ENCODE results near the gene AFDN. TPM values are rescaled to one million over a fixed set of nuclear protein-coding genes. Genes with fewer than 3 reads are reported as not detected.
"Not testable (repeated sequence)": the region's sequence is repeated elsewhere in the genome, so short reads cannot be mapped to it uniquely, and the experiment has no call there.

AFDN gene
- total RNA-seq, 2 experiments from 2014 or later = 39.0 to 39.3 TPM

DNA sequence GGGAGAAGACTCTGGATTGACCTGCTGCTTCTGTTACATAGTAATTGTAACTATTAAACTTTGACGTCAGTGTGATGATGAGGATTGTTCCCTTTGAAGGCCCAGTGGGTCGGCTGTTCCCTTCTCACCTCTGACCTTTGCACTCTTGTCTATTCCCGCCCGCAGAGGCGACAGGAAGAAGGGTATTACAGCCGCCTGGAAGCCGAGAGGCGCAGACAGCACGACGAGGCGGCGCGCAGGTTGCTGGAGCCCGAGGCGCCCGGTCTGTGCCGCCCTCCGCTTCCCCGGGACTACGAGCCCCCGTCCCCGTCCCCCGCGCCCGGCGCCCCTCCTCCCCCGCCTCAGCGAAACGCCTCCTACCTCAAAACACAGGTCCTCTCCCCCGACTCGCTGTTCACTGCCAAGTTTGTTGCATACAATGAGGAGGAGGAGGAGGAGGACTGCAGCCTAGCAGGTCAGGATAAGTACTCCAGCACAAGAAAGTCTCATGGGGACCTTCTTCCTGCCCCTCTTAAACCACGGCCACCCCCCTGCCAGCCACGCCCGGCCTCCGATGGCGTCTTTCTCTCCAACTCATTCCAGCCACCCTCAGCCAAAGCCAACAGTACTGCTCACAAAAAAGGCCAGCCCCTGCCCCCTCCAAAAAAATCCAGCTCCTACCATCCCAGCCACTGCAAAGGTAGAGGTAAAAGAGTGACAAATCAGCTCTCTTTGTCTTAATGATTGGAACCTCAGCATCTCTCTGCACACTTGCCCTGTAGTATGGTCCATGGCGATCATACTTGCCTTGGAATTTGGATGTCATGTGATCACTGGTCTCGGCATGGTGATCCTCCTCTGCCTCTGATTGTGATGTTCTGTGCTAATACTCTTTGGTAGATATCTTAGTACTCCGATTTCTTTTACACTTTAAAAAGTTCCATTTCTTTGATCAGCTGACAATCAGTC lies 139.2 kb downstream of the AFDN start:
- Mint-ChIP-seq H3K4me3 (no peak overlapping the region), H3K27me3 (no peaks in the 10 kb centered on the region), H3K9me3 (no peaks in the 10 kb centered on the region), H3K27ac (no peak overlapping the region), H3K4me1 (ENCODE audit: low read depth) (no peaks in the 10 kb centered on the region), H3K36me3 (peaks cover 8% of the 10 kb centered on the region)
- no peak for DNase-seq
- ChIA-PET CTCF (no interaction called here), POLR2A (no interaction called here)
- intact Hi-C loops (cut with micrococcal nuclease) = no loop called here

DNA sequence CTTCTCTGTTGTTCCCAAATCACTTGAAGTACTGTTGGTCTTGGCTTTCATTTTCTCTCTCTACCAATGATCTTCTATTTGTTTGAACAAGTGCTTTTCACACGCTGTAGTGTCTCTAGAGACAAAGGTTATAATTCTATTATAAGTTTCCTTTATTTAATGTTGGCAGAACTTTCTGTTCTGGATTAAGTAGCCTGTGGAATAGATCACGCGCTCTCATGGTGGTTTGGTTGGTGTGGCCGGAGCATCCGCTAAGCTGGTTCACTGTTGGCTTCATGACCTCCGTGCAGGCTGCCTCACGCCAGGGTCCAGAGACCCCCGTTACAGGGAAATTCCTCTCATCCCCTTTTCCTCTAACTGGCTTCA lies 139.8 kb downstream of the AFDN start:
- Mint-ChIP-seq H3K9me3 (no peaks in the 10 kb centered on the region), H3K4me3 (no peak overlapping the region), H3K4me1 (ENCODE audit: low read depth) (no peaks in the 10 kb centered on the region), H3K27ac (no peak overlapping the region), H3K27me3 (no peaks in the 10 kb centered on the region), H3K36me3 (peaks cover 8% of the 10 kb centered on the region)
- CTCF ChIA-PET = no interaction called here
- no peak for DNase-seq
- intact Hi-C loops (cut with micrococcal nuclease) = no loop called here
- POLR2A ChIA-PET = no interaction called here

DNA sequence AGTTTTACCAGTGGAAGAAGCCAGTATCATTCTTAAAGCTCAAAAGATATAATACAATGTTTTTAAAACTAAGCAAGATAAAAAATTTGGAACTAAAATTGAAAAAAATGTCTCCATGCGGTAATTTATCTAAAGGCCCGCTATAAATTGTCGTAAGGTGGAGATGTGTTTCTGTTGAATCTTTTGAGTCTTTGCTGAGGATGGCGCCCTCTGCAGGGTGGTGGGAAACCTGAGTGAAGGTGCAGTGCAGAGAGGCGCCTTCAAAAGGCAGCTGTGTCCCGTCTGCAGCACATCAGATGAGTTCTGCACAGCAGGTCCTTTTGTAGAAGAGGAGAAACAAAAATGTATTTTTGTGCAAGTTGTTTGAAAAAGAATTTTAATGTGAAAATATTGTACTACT lies 141.4 kb downstream of the AFDN start:
- no peaks in the 10 kb centered on the region for H3K4me1 Mint-ChIP-seq (ENCODE audit: low read depth)
- no peak overlapping the region for H3K4me3 Mint-ChIP-seq
- H3K27me3 Mint-ChIP-seq = no peaks in the 10 kb centered on the region
- ChIA-PET CTCF (interaction anchor here (0.7 to 1.1 kb wide), 2 partner anchors 11 to 13 kb away, joined by 3 to 5 read pairs; no protein-coding TSS in a partner anchor), POLR2A (no interaction called here)
- intact Hi-C loops (cut with micrococcal nuclease) = no loop called here
- peak; percentile 47 for DNase-seq
- H3K36me3 Mint-ChIP-seq = peaks cover 7% of the 10 kb centered on the region
- no peaks in the 10 kb centered on the region for H3K9me3 Mint-ChIP-seq
- no peak overlapping the region for H3K27ac Mint-ChIP-seq

DNA sequence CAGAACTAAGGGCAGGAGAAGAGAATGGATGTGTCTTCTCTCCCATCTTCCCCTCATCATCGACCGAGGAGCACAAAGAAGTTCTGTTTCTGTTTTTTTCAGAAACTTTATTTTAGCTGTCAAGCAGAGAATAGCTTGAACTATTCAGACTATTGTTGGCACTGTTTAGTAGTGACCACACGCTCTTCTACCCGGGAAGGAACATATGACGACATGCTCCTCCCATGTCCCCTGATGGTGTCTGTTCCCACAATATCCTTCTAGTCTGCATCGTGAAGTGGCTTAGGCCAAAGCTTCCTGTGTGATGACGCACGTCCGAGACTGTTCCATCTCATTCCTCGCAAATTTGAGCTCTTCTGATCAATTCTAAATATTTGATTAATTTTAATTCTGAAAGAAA lies 143.5 kb downstream of the AFDN start:
- peaks cover 7% of the 10 kb centered on the region for H3K36me3 Mint-ChIP-seq
- no peak overlapping the region for H3K27ac Mint-ChIP-seq
- no peak overlapping the region for H3K4me3 Mint-ChIP-seq
- ChIA-PET CTCF (no interaction called here), POLR2A (no interaction called here)
- no peak for DNase-seq
- H3K9me3 Mint-ChIP-seq = no peaks in the 10 kb centered on the region
- no peaks in the 10 kb centered on the region for H3K4me1 Mint-ChIP-seq (ENCODE audit: low read depth)
- H3K27me3 Mint-ChIP-seq = no peaks in the 10 kb centered on the region
- intact Hi-C loops (cut with micrococcal nuclease) = no loop called here

DNA sequence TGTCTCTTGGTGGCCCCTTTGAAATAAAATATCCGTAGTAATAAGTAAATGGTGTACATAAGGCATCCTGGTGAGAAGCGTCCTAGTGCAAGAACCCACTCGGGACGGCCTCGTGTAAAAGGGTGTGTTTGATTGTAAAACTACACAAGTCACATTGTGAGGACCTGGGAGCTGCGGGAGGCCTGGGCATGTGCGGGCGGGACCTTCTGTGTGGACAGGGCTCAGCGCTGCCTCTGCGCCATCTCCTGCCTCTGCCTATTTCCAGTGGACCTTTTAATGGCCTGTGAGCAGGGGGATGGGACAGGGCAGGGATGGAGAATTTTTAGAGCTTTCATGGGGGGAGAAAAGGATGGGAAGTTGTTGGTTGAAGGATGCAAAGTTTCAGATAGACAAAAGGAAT lies 145.5 kb downstream of the AFDN start:
- H3K36me3 Mint-ChIP-seq = peaks cover 5% of the 10 kb centered on the region
- H3K4me1 Mint-ChIP-seq (ENCODE audit: low read depth) = no peaks in the 10 kb centered on the region
- ChIA-PET POLR2A (no interaction called here), CTCF (no interaction called here)
- H3K9me3 Mint-ChIP-seq = no peaks in the 10 kb centered on the region
- H3K4me3 Mint-ChIP-seq = no peak overlapping the region
- intact Hi-C loops (cut with micrococcal nuclease) = no loop called here
- H3K27ac Mint-ChIP-seq = no peak overlapping the region
- H3K27me3 Mint-ChIP-seq = no peaks in the 10 kb centered on the region
- no peak for DNase-seq

DNA sequence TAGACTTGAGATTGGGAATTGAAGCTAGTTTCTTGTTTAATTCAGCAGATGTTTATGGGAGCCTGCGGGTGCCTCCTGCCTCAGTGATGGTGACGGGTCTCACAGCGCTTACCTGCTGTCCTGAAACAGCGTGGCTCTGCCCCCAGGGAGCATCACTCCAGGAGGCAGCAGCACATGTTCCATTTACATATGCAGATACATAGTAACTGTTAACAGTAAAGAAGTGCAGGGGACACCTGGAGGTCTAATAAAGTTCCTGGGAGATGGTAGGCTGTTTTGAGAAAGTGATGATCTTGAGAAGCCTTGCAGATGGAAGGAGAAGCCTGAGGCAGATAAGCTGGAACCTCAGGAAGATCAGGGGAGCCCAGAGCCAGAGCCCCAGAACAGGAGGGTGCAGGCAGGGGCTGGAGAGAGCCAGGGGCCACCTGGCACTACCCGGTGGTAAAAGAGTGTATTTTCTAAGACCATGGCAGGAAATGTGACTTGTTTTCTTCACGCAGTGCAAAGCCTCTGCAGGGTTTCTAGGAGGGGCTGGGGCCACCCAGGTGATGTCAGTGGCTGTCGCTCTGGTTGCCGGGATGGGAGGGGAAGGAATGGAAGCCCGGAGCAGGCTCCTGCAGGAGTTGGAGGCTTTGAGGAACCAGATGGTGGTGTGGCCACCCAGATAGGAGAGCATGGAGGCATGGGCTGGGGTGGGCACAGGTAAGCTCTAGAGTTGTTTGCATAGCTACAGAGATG lies 146.6 kb downstream of the AFDN start:
- CTCF ChIA-PET = no interaction called here
- H3K4me3 Mint-ChIP-seq = no peak overlapping the region
- H3K36me3 Mint-ChIP-seq = no peaks in the 10 kb centered on the region
- H3K27me3 Mint-ChIP-seq = no peaks in the 10 kb centered on the region
- no peaks in the 10 kb centered on the region for H3K9me3 Mint-ChIP-seq
- POLR2A ChIA-PET = no interaction called here
- H3K27ac Mint-ChIP-seq = no peak overlapping the region
- intact Hi-C loops (cut with micrococcal nuclease) = no loop called here
- H3K4me1 Mint-ChIP-seq (ENCODE audit: low read depth) = no peaks in the 10 kb centered on the region
- DNase-seq = no peak

DNA sequence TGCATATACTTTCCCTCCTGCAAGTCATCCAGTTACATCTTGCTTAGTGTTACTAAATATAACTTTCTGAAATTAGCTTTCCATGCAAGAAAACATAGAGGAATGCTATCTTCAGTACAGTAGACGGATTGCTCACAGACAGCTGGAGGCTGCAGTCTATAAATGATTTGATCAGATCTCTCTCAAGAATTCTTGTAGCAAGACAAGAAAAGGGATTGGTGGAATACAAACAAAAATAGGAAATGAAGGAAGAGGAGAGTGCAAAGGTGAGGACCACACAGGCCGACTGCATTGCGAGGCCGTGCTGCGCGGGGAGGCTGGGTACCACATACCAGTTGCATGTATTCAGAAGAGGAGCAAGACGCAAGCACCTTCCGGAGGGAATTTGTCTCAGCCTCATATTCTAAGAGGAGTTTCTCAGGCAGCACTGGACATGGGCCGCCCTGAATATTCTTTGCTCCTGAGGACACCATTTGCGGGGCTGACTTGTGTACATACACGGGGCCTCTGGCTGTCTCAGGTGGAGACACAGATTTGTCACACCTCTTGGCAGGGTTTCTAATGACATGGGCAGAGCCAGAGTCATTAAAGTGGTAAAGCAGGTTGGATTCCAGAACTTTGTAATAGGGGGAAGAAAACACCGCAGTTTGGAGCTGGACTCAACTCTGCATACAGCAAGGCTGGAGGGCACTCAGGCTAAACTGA lies 148.1 kb downstream of the AFDN start:
- Mint-ChIP-seq H3K4me1 (ENCODE audit: low read depth) (no peaks in the 10 kb centered on the region), H3K36me3 (no peaks in the 10 kb centered on the region), H3K4me3 (no peak overlapping the region), H3K9me3 (no peaks in the 10 kb centered on the region), H3K27ac (no peak overlapping the region), H3K27me3 (no peaks in the 10 kb centered on the region)
- ChIA-PET POLR2A (no interaction called here), CTCF (no interaction called here)
- intact Hi-C loops (cut with micrococcal nuclease) = no loop called here
- DNase-seq = no peak

DNA sequence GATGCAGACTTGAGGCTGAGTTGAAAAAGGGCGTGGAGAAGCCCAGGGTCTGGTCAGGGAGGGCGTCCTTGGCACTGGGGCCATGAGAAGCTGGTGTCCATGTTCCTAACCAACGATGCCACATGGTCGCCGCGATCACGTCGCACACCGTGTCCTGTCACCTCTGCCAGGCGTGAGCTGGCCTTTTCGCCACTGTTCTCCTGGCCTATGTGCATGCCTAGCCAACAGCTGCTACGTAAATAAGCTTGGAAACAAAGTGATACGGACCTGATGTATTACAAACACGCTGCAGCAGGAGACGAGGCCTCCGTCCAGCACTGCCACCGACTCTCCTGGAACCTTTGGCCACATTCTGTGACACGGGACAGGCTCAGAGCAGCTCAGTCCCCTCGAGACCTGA lies 148.7 kb downstream of the AFDN start:
- DNase-seq = no peak
- Mint-ChIP-seq H3K4me3 (no peak overlapping the region), H3K4me1 (ENCODE audit: low read depth) (no peaks in the 10 kb centered on the region), H3K9me3 (no peaks in the 10 kb centered on the region), H3K36me3 (no peaks in the 10 kb centered on the region), H3K27ac (no peak overlapping the region), H3K27me3 (no peaks in the 10 kb centered on the region)
- ChIA-PET POLR2A (no interaction called here), CTCF (no interaction called here)
- intact Hi-C loops (cut with micrococcal nuclease) = no loop called here

DNA sequence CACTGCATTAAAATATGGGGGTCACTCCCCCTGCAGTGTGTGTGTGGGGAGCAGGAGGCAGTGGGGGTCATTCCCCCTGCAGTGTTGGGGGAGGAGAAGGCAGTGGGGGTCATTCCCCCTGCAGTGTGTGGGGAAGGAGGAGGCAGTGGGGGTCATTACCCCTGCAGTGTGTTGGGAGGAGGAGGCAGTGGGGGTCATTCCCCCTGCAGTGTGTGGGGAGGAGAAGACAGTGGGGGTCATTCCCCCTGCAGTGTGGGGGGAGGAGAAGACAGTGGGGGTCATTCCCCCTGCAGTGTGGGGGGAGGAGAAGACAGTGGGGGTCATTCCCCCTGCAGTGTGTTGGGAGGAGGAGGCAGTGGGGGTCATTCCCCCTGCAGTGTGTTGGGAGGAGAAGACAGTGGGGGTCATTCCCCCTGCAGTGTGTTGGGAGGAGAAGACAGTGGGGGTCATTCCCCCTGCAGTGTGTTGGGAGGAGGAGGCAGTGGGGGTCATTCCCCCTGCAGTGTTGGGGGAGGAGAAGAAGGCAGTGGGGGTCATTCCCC lies 149.5 kb downstream of the AFDN start:
- H3K4me3 Mint-ChIP-seq, CTCF ChIA-PET: not testable (repeated sequence)

DNA sequence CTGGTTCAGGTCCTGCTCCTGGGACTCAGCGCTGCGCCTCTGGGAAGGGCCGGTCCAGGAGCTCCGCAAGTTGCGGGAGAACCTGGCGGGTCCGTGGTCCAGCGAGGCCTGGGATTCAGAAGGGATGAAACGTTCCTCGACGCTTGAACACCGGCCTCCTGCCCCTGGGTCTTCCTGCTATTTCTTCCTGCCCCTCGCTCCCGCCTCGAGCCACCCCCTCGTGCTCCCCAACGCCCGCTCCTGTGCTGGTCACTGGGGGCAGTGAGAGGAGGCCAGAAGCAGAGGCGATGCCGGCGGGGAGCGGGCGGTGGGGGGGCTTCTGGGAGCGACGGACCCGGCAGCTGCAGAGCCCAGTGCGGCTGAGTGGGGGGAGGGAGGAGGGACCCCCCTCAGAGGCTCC lies 150.0 kb downstream of the AFDN start:
- Mint-ChIP-seq H3K36me3 (no peaks in the 10 kb centered on the region), H3K9me3 (no peaks in the 10 kb centered on the region), H3K27me3 (no peaks in the 10 kb centered on the region), H3K27ac (no peak overlapping the region), H3K4me1 (ENCODE audit: low read depth) (no peaks in the 10 kb centered on the region), H3K4me3 (no peak overlapping the region)
- intact Hi-C loops (cut with micrococcal nuclease) = no loop called here
- ChIA-PET CTCF (no interaction called here), POLR2A (no interaction called here)
- no peak for DNase-seq

More for the DNA sequence above, 149.5 kb downstream of the AFDN start:
- POLR2A ChIA-PET; H3K27me3 Mint-ChIP-seq; H3K4me1 Mint-ChIP-seq (ENCODE audit: low read depth); DNase-seq; H3K36me3 Mint-ChIP-seq; H3K27ac Mint-ChIP-seq; intact Hi-C loops (cut with micrococcal nuclease); H3K9me3 Mint-ChIP-seq: not testable (repeated sequence)

DNA sequence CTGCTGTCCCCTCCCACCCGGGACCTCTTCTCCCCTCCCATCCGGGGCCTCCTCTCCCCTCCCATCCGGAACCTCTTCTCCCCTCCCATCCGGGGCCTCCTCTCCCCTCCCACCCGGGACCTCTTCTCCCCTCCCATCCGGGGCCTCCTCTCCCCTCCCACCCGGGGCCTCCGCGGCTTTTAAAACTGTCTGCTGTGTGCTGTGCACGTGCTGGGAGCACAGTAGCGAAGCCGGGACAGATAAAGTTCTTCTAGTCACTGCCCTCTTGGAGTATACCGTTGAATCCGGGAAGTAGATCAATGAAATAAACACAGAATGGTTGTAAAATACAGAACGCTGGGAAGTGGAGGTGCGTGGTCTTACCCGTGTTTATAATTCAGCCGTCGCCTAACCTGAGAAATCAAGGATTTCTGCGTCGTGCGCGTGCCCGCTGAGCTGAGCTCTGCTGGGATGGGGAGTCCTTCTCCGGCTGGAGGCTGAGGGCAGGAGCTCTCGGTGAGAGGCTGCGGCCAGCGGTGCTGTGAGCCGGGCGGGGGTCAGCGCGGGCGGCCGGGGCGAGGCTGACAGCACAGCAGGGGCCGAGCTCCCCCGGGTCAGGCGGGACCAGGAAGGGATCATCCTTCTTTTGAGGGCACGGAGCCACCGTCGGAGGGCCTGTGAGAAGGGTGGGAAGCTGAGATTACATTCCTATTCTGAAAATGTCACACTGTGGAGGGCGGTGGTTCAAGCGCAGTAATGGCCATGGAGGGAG lies 151.2 kb downstream of the AFDN start:
- POLR2A ChIA-PET = no interaction called here
- Mint-ChIP-seq H3K4me3 (no peak overlapping the region), H3K27ac (no peak overlapping the region)

DNA sequence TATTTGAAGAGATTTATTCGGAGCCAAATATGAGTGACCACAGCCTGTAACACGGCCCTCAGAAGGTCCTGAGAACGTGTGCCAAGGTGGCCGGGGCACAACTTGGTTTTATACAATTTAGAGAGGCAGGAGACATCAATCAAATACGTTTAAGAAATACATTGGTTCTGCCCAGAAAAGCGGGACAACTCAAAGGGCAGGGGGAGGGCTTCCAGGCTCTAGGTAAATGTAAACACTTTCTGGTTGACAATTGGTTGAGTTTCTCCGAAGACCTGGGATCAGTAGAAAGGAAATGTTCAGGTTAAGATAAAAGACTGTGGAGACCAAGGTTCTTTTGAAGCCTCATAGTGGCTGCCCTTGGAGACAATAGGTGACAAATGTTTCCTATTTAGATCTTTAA lies 151.9 kb downstream of the AFDN start:
- no peaks in the 10 kb centered on the region for H3K36me3 Mint-ChIP-seq
- H3K4me3 Mint-ChIP-seq = no peak overlapping the region
- H3K27me3 Mint-ChIP-seq = no peaks in the 10 kb centered on the region
- ChIA-PET CTCF (no interaction called here), POLR2A (no interaction called here)
- H3K27ac Mint-ChIP-seq = no peak overlapping the region
- DNase-seq = no peak
- intact Hi-C loops (cut with micrococcal nuclease) = no loop called here
- H3K4me1 Mint-ChIP-seq (ENCODE audit: low read depth) = no peaks in the 10 kb centered on the region
- H3K9me3 Mint-ChIP-seq = no peaks in the 10 kb centered on the region

More for the DNA sequence above, 151.2 kb downstream of the AFDN start:
- Mint-ChIP-seq H3K27me3 (no peaks in the 10 kb centered on the region), H3K36me3 (no peaks in the 10 kb centered on the region), H3K4me1 (ENCODE audit: low read depth) (no peaks in the 10 kb centered on the region), H3K9me3 (no peaks in the 10 kb centered on the region)
- intact Hi-C loops (cut with micrococcal nuclease) = no loop called here
- DNase-seq = no peak
- CTCF ChIA-PET = no interaction called here

Data from activated CD4-positive, alpha-beta memory T cell treated with anti-CD3 and anti-CD28 coated beads for 36 hours (primary cell).